ENCODE results near the gene PODXL2. TPM values are rescaled to one million over a fixed set of nuclear protein-coding genes. Genes with fewer than 3 reads are reported as not detected.

Gene PODXL2
- total and polyA plus RNA-seq, 2 of the 8 experiments (the other 6 are each of a cell fraction or from before 2014, with no cell fraction given) = 27.6 to 31.6 TPM

- no peak for TF ChIP-seq CHD7 (IDR thresholded peaks at IDR 0.05; ENCODE audit: insufficient replicate concordance, low read length)
- TF ChIP-seq BCL11A (IDR thresholded peaks at IDR 0.05; ENCODE audit: low read depth in 2 of 2, low read length in 2 of 2) = no peak
- TF ChIP-seq GABPA (IDR thresholded peaks at IDR 0.05; ENCODE audit: borderline replicate concordance, insufficient read depth, low read length) = no peak
- TF ChIP-seq SP1 (IDR thresholded peaks at IDR 0.05; ENCODE audit: low read depth, low read length) = no peak
- TF ChIP-seq POLR2AphosphoS5 (IDR thresholded peaks at IDR 0.05; ENCODE audit: low read depth, low read length) = no peak
- TF ChIP-seq E2F6 (IDR thresholded peaks at IDR 0.05) = no peak
- TF ChIP-seq POLR2A (IDR thresholded peaks at IDR 0.05; ENCODE audit: control extremely low read depth in 1 of 2, low read depth in 2 of 2, low read length in 2 of 2) = no peak
- TF ChIP-seq USF2 (IDR thresholded peaks at IDR 0.05; ENCODE audit: low read length) = no peak
- TF ChIP-seq BACH1 (IDR thresholded peaks at IDR 0.05; ENCODE audit: low read length) = no peak
- no peak for TF ChIP-seq CBX5 (IDR thresholded peaks at IDR 0.05; ENCODE audit: low read depth, low read length)
- no peak for TF ChIP-seq SP2 (IDR thresholded peaks at IDR 0.05; ENCODE audit: low read length)
- TF ChIP-seq CEBPB (IDR thresholded peaks at IDR 0.05; ENCODE audit: low read depth, low read length) = no peak
Observed at GRCh38 chr3:127595303-127595702, 33.7 kb upstream of the PODXL2 start (continued).

Measured in H1 (cell line).